ENCODE measurements around the gene METTL25B. TPM values are rescaled to one million over a fixed set of nuclear protein-coding genes. Genes with fewer than 3 reads are reported as not detected.
A peak's percentile ranks its signal among the peaks of the same experiment; 100 is the strongest.
"Not testable (repeated sequence)": the region's sequence is repeated elsewhere in the genome, so short reads cannot be mapped to it uniquely, and the experiment has no call there.

METTL25B gene
- polyA plus RNA-seq, 1 donor: 48.4 TPM

DNA sequence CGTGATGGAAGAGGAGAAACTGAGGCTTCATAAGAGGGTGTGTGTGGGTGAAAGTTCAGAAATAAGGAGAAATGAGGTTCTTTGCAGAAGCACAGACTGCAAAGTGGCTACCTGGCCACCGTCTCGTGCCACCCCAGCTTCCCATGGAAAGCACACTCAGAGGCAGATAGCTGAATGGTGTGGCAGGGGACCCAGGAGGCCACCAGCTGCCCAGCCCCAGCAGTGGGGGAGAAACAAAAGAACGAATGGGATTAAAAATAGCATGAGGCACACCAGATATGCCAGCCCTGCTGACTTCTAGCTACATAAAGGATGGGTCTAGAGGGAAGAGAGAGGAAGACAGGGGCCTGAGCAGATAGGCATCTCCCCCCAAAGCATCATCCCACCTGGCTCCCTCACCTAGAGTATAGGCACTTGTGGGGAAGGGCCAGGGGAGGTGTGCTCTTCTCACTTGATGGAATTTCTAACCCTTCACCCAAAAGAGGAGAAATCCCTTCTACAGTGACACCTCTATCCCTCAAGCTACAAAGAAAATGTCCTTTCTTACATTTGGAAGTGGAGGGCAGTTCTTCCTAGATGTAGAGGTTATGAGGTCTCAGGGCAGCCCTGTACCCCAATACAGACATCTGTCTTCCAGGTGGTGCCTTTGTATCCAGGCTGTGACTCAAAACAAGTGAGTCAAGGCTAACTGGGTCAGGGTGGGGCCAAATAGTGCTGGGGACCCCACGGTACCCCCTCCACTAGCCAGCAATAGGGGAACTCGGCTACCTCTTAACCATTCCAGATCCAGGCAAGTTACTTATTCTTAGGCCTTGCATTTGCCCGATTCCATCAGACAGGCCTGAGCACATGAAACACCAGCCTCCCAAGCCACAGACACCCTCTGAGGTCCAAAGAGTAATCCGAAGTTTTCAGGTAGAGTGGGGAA, 19.7 kb downstream of the METTL25B start:
- no peak for DNase-seq

DNA sequence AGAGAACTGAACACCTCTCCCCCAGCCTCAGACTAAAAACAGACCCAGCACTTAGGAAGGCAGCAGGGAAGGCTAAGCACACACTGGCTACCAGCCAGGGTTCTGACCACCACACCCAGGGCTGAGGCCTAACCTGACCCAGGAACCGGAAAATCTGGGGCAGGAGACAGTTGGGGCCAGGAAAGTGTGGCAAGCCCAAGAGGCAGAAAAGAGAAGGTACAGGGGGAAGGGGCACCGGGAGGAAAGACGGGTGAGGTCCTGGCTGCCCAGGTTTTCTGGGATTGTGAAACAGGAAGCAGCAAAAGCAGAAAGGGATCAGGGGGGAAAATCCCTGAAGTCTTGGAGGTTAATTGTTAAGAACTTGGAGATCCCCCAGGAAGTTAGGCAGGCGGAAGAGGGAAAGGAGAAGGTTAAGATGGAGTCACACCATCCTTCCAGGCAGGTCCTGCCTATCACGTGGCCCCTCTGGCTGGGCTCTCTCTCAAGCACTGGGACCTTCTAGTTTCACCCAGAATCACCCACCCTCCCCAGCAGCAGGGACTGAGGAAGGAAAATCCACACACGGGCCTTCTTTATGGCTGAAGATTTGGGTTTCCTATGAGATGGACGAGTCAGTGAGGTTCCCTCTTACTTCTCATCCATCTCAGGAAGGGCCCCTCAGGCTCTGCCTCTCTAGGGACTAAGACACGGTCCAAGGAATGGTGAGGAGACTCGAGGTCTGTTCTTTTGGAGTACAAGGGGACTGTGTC, 20.6 kb downstream of the METTL25B start:
- no peak for DNase-seq

DNA sequence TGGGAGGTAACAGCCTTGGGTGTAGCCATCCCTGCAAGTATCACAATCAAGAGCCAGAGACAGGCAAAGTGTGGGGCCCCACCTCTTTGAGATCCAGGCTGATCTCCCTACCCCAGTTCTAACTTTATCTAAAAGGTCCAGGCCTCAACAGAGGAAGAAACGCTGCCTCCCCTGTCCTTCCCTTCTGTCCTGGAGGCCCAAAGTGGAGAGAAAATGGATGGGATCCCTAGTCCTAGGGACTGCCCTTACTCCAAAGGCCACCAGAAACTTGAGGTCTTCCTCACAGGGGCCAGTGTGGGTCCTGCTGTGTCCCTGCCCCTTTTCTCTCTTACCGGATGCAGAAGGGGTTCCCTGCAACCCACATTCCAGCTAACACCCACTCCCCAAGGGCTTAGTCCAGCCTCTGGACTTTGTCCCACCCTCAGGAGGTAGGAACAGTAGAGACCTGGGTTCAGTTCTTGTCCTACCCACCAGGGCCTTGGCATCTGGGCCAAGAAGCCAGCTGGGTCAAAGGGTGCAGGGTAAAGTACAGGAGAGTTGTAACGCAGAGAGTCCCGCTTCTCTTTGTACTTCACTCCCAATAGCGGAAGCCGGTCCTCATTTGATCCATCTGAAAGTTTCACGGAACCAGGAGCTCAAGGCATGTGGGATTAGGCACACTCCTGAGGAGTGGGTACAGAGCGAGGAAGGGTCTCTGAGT, 21.3 kb downstream of the METTL25B start:
- DNase-seq: no peak

- DNase-seq: no peak
Measured at GRCh38 chr1:156750191-156750672, 22.0 kb downstream of the METTL25B start.

GRCh38 chr1:156750711-156751450, 22.6 kb downstream of the METTL25B start:
- no peak for DNase-seq

GRCh38 chr1:156751451-156751756, 23.1 kb downstream of the METTL25B start, which contains the start of gene HDGF:
TSS of gene HDGF (minus strand) at chr1:156751675. CDS start at chr1:156751429, 246 bp downstream.
- no peak for DNase-seq

DNA sequence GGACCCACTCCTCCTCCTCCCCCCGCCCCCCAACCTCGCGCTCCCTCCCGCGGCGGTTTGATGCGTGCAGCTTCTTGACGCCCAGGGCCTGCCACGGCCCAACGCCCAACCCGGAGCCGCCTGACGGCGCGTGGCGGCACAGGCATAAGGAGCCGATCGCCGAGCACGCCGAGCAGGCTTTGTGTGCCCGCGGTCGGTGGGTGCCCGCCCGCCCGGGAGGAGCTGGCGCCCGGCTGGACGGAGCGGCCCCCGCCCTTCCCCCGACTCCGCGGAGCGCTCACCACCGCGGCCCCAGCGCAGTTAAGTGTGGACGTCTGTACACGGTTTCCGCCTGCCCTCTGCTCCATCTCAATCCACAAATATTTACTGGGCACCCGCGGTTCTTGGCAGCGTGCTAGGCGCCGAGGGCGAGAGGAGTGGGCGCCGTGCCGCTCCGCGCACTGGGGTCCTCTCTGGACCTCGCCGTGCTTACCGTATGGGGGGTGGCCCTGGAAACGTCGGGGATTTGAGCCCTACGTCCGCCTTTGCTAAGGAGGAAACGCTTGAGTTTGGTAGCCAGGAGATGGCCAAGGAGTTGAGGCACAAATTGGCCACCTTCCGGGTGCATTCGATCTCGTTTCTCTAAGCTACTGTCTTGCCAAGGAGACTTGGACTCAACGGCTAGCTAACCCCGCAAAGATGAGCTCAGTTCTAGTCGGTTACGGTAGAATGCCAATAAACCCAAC, 23.6 kb downstream of the METTL25B start:
- peak; percentile 96 for DNase-seq

DNA sequence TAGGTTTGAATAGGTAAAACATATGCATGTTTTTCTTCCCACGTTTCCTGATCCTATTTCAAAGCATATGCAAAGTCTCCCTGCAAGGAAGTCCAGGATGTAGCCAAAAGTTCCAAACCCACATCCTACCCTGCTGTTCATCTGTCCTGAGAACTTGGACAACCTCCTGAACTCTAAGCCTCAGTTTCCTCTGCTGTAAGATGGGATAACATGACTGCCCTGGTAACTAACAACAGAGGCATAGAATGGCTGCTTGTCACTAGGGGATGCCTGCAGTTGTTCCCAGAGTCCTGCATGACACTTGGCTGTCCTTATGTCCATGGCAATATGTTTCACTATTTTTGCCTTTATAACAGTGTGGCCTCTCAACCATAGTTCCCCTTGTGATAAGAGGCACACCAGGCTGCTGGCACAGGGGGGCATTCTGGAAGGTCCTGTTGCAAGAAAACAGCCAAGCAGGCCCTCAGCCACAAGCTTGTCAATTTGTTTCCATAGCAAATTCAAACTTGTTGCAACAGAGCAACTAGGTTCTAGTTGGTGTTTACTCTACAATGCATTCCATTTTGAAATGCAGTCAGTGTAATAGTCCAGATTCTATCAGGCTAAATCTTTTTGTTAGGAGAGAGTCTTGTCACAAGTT, 24.7 kb downstream of the METTL25B start:
- DNase-seq: no peak

- no peak for DNase-seq
Measured at GRCh38 chr1:156754219-156754618, 25.9 kb downstream of the METTL25B start.

DNA sequence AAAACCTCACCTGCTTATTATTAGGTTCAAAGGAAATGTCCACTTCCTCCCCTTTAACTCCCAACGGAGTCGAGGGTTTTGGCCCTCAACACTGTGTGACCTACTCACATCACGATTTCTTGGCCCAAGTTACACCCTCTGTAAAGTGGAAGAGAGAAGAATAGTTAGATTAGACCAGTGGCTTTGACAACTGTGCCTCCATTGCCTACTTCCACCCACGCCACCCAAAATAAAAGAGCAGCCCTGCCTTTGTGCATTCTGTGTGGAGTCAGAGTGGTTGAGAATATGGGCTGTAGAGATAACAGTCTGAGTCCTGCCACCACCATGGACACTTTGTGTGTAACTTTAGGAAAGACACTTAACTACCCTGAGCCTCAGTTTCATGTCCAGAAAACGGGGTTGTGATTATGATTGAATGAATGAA, 27.3 kb downstream of the METTL25B start:
- no peak for DNase-seq

- no peak for DNase-seq
Measured at GRCh38 chr1:156756355-156756754, 28.1 kb downstream of the METTL25B start.

- DNase-seq: not testable (repeated sequence)
Measured at GRCh38 chr1:156757572-156758253, 29.4 kb downstream of the METTL25B start.

GRCh38 chr1:156760092-156760795, 32.0 kb downstream of the METTL25B start:
- DNase-seq: no peak

DNA sequence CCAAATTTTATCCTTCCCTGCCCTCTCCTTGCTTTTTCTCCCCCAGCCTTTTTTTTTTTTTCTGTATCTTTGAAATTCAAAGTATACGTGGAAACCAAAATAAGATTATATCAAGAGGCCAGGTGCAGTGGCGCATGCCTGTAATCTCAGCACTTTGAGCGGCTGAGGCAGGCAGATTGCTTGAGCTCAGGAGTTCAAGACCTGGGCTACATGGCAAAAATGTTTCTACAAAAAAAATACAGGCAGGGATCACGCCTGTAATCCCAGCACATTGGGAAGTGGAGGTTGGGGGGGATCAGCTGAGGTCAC, 32.5 kb downstream of the METTL25B start:
- DNase-seq: no peak

DNA sequence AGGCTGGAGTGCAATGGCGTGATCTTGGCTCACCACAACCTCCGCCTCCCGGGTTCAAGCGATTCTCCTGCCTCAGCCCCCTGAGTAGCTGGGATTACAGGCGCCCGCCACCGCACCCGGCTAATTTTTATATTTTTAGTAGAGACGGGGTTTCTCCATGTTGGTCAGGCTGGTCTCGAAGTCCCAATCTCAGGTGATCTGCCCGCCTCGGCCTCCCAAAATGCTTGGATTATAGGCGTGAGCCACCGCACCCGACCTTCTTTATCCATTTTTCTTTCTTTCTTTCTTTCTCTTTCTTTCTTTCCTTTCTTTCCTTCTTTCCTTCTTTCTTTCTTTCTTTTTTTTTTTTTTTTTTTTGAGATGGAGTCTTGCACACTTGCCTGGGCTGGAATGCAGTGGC, 36.9 kb downstream of the METTL25B start:
- not testable (repeated sequence) for DNase-seq

DNA sequence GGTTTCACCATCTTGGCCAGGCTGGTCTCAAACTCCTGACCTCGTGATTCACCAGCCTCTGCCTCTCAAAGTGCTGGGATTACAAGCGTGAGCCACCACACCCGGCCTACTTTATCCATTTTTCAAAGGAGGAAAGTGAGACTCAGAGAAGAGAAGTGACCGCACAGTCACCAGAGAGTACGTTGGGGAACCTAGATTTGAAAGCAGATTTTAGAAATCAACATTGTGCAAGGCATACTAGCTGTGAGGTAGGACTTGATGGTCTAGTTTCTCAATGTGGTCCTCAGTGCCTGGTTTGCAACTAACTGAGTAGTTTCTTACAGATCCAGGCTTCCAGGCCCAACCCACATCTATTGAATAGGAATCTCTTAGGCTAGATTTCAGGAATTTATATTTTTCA, 37.4 kb downstream of the METTL25B start:
- DNase-seq: no peak

- no peak for DNase-seq
Measured at GRCh38 chr1:156766298-156767100, 38.2 kb downstream of the METTL25B start.

GRCh38 chr1:156767101-156767878, 39.0 kb downstream of the METTL25B start, which contains the start of gene PRCC:
TSS of gene PRCC (plus strand) at chr1:156767535. CDS start at chr1:156767772, 237 bp downstream.
- peak; percentile 99 for DNase-seq

Measured in left kidney (tissue), 2 donors.